ENCODE data around the gene ARIH1.

The ARIH1 gene

DNA sequence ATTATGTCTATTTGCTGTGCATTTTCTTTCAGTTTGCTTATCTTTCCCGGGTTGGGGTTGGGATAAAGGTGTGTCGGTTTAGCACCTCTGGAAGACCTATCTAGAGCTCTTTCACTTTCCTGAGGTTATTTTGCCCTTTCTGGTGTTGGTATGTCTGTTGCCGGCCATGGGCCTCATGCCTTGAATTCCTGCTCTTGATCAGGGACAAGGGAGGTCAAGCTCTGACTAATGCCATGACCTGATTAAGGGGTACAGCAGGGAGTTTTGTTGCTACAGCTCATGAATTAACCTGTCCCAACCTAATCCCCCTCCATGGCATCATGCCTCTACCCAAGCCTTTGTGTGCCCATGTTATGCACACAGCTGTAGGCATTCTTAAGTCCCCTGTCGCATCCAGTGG is 109.9 kb downstream of the ARIH1 start:
- Histone ChIP-seq H3K4me3 (no peak overlapping the region), H3K27ac (no peak overlapping the region)
- no peak for DNase-seq (ENCODE audit: low spot score)
- TF ChIP-seq, protein P1, sequence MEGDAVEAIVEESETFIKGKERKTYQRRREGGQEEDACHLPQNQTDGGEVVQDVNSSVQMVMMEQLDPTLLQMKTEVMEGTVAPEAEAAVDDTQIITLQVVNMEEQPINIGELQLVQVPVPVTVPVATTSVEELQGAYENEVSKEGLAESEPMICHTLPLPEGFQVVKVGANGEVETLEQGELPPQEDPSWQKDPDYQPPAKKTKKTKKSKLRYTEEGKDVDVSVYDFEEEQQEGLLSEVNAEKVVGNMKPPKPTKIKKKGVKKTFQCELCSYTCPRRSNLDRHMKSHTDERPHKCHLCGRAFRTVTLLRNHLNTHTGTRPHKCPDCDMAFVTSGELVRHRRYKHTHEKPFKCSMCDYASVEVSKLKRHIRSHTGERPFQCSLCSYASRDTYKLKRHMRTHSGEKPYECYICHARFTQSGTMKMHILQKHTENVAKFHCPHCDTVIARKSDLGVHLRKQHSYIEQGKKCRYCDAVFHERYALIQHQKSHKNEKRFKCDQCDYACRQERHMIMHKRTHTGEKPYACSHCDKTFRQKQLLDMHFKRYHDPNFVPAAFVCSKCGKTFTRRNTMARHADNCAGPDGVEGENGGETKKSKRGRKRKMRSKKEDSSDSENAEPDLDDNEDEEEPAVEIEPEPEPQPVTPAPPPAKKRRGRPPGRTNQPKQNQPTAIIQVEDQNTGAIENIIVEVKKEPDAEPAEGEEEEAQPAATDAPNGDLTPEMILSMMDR (IDR thresholded peaks at IDR 0.05), result no peak

- H3K27ac ChIP-seq, result no peak overlapping the region
- H3K4me3 ChIP-seq, result no peak overlapping the region
- DNase-seq (ENCODE audit: low spot score), result no peak
- TF ChIP-seq, protein P1 (IDR thresholded peaks at IDR 0.05), result no peak
These were observed 110.9 kb downstream of the ARIH1 start for GRCh38 chr15:72585025-72585424.

GRCh38 chr15:72585476-72586058 is 111.4 kb downstream of the ARIH1 start:
- no peak for DNase-seq (ENCODE audit: low spot score)
- H3K27ac ChIP-seq, result no peak overlapping the region
- H3K4me3 ChIP-seq, result no peak overlapping the region
- TF ChIP-seq, protein P1 (IDR thresholded peaks at IDR 0.05), result no peak

DNA sequence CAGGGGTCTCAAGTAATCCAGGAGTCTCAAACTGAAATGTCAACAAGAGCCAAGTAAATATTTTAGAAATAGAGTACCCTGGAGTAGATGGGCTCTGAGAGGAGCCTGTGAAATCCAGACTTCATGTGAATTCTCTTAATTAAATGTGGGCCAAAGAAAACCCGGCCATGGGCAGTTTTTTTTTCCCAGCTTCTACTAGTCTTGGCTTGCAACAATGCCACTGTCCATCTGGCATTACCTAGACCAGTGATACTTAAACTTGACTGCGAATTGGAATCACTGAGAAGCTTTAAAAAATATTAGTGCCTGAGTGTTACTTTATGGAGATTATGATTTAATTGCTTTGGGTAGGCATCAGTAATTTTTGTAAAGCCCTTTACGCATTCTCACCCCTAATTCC is 114.0 kb downstream of the ARIH1 start:
- Histone ChIP-seq H3K27ac (no peak overlapping the region), H3K4me3 (no peak overlapping the region)
- no peak for DNase-seq (ENCODE audit: low spot score)
- TF ChIP-seq, protein P1 (IDR thresholded peaks at IDR 0.05), result no peak

- TF ChIP-seq, protein P1 (IDR thresholded peaks at IDR 0.05), result no peak
- H3K4me3 ChIP-seq, result no peak overlapping the region
- H3K27ac ChIP-seq, result no peak overlapping the region
- no peak for DNase-seq (ENCODE audit: low spot score)
These were observed 116.3 kb downstream of the ARIH1 start for GRCh38 chr15:72590427-72590826.

- TF ChIP-seq, protein P1 (IDR thresholded peaks at IDR 0.05), result no peak
- H3K4me3 ChIP-seq, result no peak overlapping the region
- peak overlapping the region; percentile 6 to 26 for H3K27ac ChIP-seq
- DNase-seq (ENCODE audit: low spot score), result no peak
These were observed 117.2 kb downstream of the ARIH1 start for GRCh38 chr15:72591361-72591760.

DNA sequence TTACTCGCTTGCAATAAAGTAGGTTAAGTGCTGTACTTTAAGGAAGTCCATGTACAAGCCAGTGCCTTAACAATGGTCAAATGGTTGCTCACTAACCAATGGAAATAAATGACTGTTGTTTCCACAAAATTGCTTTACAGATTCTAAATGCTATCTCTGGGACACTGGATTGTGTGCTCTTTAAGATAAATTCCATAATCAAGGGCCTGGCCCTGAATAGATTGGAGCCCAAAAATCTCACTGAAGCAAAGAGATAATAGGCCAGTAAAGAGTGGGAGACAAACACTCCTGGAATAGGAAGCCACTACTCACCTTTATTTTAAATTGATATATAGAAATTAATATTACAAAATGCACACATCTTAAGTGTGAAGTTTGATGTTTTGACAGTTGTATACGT is 118.0 kb downstream of the ARIH1 start:
- Histone ChIP-seq H3K4me3 (no peak overlapping the region), H3K27ac (peak overlapping the region in 1 of 2 donors; percentile 6)
- no peak for DNase-seq (ENCODE audit: low spot score)
- TF ChIP-seq, protein P1 (IDR thresholded peaks at IDR 0.05), result no peak

Data from coronary artery (tissue), 2 donors.